BLaER1 treated with 17β-estradiol and CSF1 and Interleukin-3, amounts not matched to agents 10 nM and 100 nM (cell line): ENCODE results near the gene MOV10.

Experiments
- H3K27ac ChIP-seq, 11 experiments: shearing (Covaris generic); formaldehyde crosslinking; 2 replicates each; pipeline ENCODE4 v1.8.1; 2022
- H3K27me3 ChIP-seq, 11 experiments: shearing (Covaris generic); formaldehyde crosslinking; 2 replicates each; pipeline ENCODE4 v1.8.1; 2022
- H3K36me3 ChIP-seq, 11 experiments: shearing (Covaris generic); formaldehyde crosslinking; 2 replicates each; pipeline ENCODE4 v1.8.1; 2022
- H3K4me1 ChIP-seq, 10 experiments: shearing (Covaris generic); formaldehyde crosslinking; 2 replicates each; pipeline ENCODE4 v1.8.1; 2022
- H3K4me2 ChIP-seq, 11 experiments: shearing (Covaris generic); formaldehyde crosslinking; 2 replicates each; pipeline ENCODE4 v1.8.1; 2022
- H3K4me3 ChIP-seq, 10 experiments: shearing (Covaris generic); formaldehyde crosslinking; 2 replicates each; pipeline ENCODE4 v1.8.1; 2022
- H3K9ac ChIP-seq, 11 experiments: shearing (Covaris generic); formaldehyde crosslinking; 2 replicates each; pipeline ENCODE4 v1.8.1; 2022
- H3K9me3 ChIP-seq, 11 experiments: shearing (Covaris generic); formaldehyde crosslinking; replicated peaks in 1 of 11; 2 replicates each; pipeline ENCODE4 v1.8.1; 2022
- H4K20me1 ChIP-seq, 11 experiments: shearing (Covaris generic); formaldehyde crosslinking; 2 replicates each; pipeline ENCODE4 v1.8.1; 2022
- Cebpa-rat ChIP-seq, 11 experiments: shearing (Covaris generic); IDR thresholded peaks; 2 replicates each; pipeline ENCODE4 v1.8.1; 2022

MOV10 gene

GRCh38 chr1:112689196-112689841 is 14.9 kb downstream of the MOV10 start:
- Histone ChIP-seq H3K9ac (no peak overlapping the region), H3K36me3 (peaks cover 37 to 74% (median 57%) of the 10 kb centered on the region in 11 experiments)

GRCh38 chr1:112689842-112690237 is 15.4 kb downstream of the MOV10 start:
- no peak for TF ChIP-seq Cebpa-rat (IDR thresholded peaks at IDR 0.05)
- Histone ChIP-seq H3K4me1 (peaks cover 0 to 12% (median 9%) of the 10 kb centered on the region in 10 experiments; a peak in 13 of 20 replicates), H4K20me1 (peaks cover 0 to 26% (median 18%) of the 10 kb centered on the region in 11 experiments; a peak in 11 of 22 replicates), H3K4me2 (no peak overlapping the region), H3K27me3 (no peaks in the 10 kb centered on the region), H3K36me3 (peaks cover 43 to 78% (median 62%) of the 10 kb centered on the region in 11 experiments), H3K4me3 (no peak overlapping the region), H3K9me3 (no peaks in the 10 kb centered on the region), H3K9ac (no peak overlapping the region), H3K27ac (no peak overlapping the region)

More at GRCh38 chr1:112689196-112689841, 14.9 kb downstream of the MOV10 start:
- no peaks in the 10 kb centered on the region for H3K9me3 ChIP-seq
- no peak overlapping the region for H3K4me2 ChIP-seq
- no peak overlapping the region for H3K27ac ChIP-seq
- peaks cover 0 to 26% (median 12%) of the 10 kb centered on the region in 11 experiments; a peak in 11 of 22 replicates for H4K20me1 ChIP-seq
- H3K4me1 ChIP-seq: peaks cover 0 to 12% (median 9%) of the 10 kb centered on the region in 10 experiments; a peak in 13 of 20 replicates
- H3K27me3 ChIP-seq: no peaks in the 10 kb centered on the region
- no peak overlapping the region for H3K4me3 ChIP-seq
- TF ChIP-seq Cebpa-rat (IDR thresholded peaks at IDR 0.05): no peak

DNA sequence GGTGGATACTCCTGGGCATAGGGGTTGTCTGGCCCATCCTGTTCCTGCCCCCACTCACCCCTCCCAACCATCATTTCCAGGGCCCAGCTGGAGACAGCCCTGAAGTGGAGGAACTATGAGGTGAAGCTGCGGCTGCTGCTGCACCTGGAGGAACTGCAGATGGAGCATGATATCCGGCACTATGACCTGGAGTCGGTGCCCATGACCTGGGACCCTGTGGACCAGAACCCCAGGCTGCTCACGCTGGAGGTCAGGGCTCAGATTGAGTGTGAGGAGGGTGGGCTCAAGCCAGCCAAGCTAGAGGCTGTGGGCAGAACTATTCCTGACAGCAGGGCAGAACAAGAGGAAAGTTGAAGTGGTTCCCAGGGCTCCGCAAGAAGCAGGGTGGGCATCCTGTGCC is 18.2 kb downstream of the MOV10 start:
- no peaks in the 10 kb centered on the region for H3K27me3 ChIP-seq
- no peaks in the 10 kb centered on the region for H3K9me3 ChIP-seq
- H3K36me3 ChIP-seq: peaks cover 61 to 98% (median 86%) of the 10 kb centered on the region in 11 experiments
- H3K4me2 ChIP-seq: no peak overlapping the region
- H4K20me1 ChIP-seq: peaks cover 0 to 19% (median 4%) of the 10 kb centered on the region in 11 experiments; a peak in 10 of 22 replicates
- H3K27ac ChIP-seq: no peak overlapping the region; a peak in 1 of 22 replicates
- no peak overlapping the region for H3K9ac ChIP-seq
- H3K4me1 ChIP-seq: peaks cover 0 to 12% (median 5%) of the 10 kb centered on the region in 10 experiments; a peak in 12 of 20 replicates
- TF ChIP-seq Cebpa-rat (IDR thresholded peaks at IDR 0.05): no peak
- no peak overlapping the region for H3K4me3 ChIP-seq

DNA sequence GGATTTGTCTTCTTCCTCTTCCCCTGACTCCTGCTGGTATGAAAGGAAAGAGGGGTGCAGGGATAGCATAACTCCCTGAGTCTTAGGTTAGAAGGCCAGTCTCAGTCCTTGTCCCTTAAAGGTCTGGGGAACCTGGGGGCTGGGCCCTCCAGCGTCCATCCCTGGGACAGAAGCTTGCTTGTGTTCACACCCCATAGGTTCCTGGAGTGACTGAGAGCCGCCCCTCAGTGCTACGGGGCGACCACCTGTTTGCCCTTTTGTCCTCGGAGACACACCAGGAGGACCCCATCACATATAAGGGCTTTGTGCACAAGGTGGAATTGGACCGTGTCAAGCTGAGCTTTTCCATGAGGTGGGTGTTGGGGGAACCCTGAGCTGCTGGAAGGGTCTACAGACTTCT is 19.4 kb downstream of the MOV10 start:
- TF ChIP-seq Cebpa-rat (IDR thresholded peaks at IDR 0.05): no peak
- H3K9ac ChIP-seq: no peak overlapping the region
- H3K27me3 ChIP-seq: no peaks in the 10 kb centered on the region
- peaks cover 68 to 100% (median 97%) of the 10 kb centered on the region in 11 experiments for H3K36me3 ChIP-seq
- H4K20me1 ChIP-seq: peaks cover 0 to 12% (median 0%) of the 10 kb centered on the region in 11 experiments; a peak in 3 of 22 replicates
- no peak overlapping the region for H3K4me2 ChIP-seq
- no peaks in the 10 kb centered on the region for H3K9me3 ChIP-seq
- peaks cover 5 to 23% (median 12%) of the 10 kb centered on the region in 10 experiments; a peak in 17 of 20 replicates for H3K4me1 ChIP-seq
- no peak overlapping the region for H3K4me3 ChIP-seq
- no peak overlapping the region for H3K27ac ChIP-seq

- Histone ChIP-seq H4K20me1 (peaks cover 0 to 12% (median 0%) of the 10 kb centered on the region in 11 experiments; a peak in 2 of 22 replicates), H3K4me2 (no peak overlapping the region), H3K9me3 (no peaks in the 10 kb centered on the region), H3K27ac (no peak overlapping the region), H3K4me3 (no peak overlapping the region), H3K4me1 (peaks cover 10 to 30% (median 19%) of the 10 kb centered on the region in 10 experiments), H3K36me3 (peaks cover 71 to 100% (median 96%) of the 10 kb centered on the region in 11 experiments), H3K9ac (no peak overlapping the region), H3K27me3 (no peaks in the 10 kb centered on the region)
- TF ChIP-seq Cebpa-rat (IDR thresholded peaks at IDR 0.05): no peak
Observed at GRCh38 chr1:112694363-112694929, 20.0 kb downstream of the MOV10 start.

GRCh38 chr1:112695276-112695675 is 20.8 kb downstream of the MOV10 start:
- Histone ChIP-seq H3K4me1 (peaks cover 19 to 38% (median 27%) of the 10 kb centered on the region in 10 experiments), H3K27ac (no peak overlapping the region), H4K20me1 (peaks cover 0 to 12% (median 0%) of the 10 kb centered on the region in 11 experiments; a peak in 2 of 22 replicates), H3K4me3 (no peak overlapping the region), H3K9me3 (no peaks in the 10 kb centered on the region), H3K9ac (no peak overlapping the region), H3K36me3 (peaks cover 70 to 100% (median 95%) of the 10 kb centered on the region in 11 experiments), H3K4me2 (peak overlapping the region in 1 of 11 experiments; percentile 18; a peak in 1 of 22 replicates), H3K27me3 (no peaks in the 10 kb centered on the region)
- TF ChIP-seq Cebpa-rat (IDR thresholded peaks at IDR 0.05): no peak

DNA sequence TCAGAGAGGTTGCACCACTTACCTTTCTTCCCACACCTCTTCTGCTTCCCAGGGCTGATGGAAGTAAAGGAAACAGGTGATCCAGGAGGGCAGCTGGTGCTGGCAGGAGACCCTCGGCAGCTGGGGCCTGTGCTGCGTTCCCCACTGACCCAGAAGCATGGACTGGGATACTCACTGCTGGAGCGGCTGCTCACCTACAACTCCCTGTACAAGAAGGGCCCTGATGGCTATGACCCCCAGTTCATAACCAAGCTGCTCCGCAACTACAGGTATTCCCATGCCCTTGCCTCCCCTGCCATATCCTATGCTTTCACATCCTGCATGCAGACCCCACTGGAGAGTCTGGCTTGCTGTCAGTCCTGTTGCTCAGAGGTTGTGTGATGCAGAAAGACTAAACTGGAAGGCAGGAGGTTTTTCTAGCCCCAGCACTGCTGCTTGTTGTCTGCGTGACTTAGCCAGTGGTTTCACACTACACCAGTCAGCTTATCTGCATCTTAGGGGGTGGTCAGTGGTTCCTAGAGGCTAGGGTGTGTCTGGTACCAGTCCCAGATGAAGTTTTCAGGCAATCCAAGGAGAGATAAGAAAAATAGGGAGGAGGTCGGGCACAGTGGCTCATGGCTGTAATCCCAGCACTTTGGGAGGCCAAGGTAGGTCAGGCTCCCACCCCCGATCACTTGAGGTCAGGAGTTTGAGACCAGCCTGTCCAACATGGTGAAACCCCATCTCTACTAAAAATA is 22.3 kb downstream of the MOV10 start:
- Histone ChIP-seq H3K4me2 (no peak overlapping the region), H4K20me1 (peaks cover 0 to 12% (median 0%) of the 10 kb centered on the region in 11 experiments; a peak in 4 of 22 replicates), H3K4me3 (no peak overlapping the region), H3K27ac (no peak overlapping the region; a peak in 2 of 22 replicates), H3K4me1 (peaks cover 33 to 53% (median 42%) of the 10 kb centered on the region in 10 experiments), H3K27me3 (no peaks in the 10 kb centered on the region), H3K9ac (no peak overlapping the region), H3K9me3 (no peaks in the 10 kb centered on the region), H3K36me3 (peaks cover 63 to 91% (median 82%) of the 10 kb centered on the region in 11 experiments)
- no peak for TF ChIP-seq Cebpa-rat (IDR thresholded peaks at IDR 0.05)

GRCh38 chr1:112697781-112698201 is 23.3 kb downstream of the MOV10 start:
- Histone ChIP-seq H3K9me3 (no peaks in the 10 kb centered on the region), H4K20me1 (peaks cover 0 to 16% (median 0%) of the 10 kb centered on the region in 11 experiments; a peak in 6 of 22 replicates), H3K4me3 (no peak overlapping the region), H3K9ac (0 out of 22 replicates have a peak overlapping the region, but pooled peaks of 1 of the 11 experiments have one; percentile 16), H3K36me3 (peaks cover 63 to 91% (median 75%) of the 10 kb centered on the region in 11 experiments), H3K4me1 (peaks cover 44 to 63% (median 52%) of the 10 kb centered on the region in 10 experiments), H3K27ac (peak overlapping the region in 3 of 11 experiments; percentile 12 to 32 (median 18); a peak in 3 of 22 replicates), H3K27me3 (no peaks in the 10 kb centered on the region), H3K4me2 (peak overlapping the region in 3 of 11 experiments; percentile 6 to 23 (median 15); a peak in 4 of 22 replicates)
- TF ChIP-seq Cebpa-rat (IDR thresholded peaks at IDR 0.05): no peak
